ENCODE measurements around the gene NRTN.

NRTN gene

GRCh38 chr19:5790559-5791520, 14.0 kb upstream of the NRTN start, which contains the start of gene DUS3L:
Gene DUS3L, minus strand, starts transcription at chr19:5791163. Its CDS starts 22 bp downstream, at chr19:5791141.
- DNase-seq (ENCODE audit: low spot score), result peak; percentile 98

GRCh38 chr19:5792224-5792623, 12.6 kb upstream of the NRTN start:
- DNase-seq (ENCODE audit: low spot score), result no peak

- DNase-seq (ENCODE audit: low spot score), result no peak
Observed at GRCh38 chr19:5793188-5793587, 11.7 kb upstream of the NRTN start.

GRCh38 chr19:5795382-5795919, 9.4 kb upstream of the NRTN start:
- no peak for DNase-seq (ENCODE audit: low spot score)

GRCh38 chr19:5798244-5798643, 6.6 kb upstream of the NRTN start:
- no peak for DNase-seq (ENCODE audit: low spot score)

- no peak for DNase-seq (ENCODE audit: low spot score)
Observed at GRCh38 chr19:5799247-5800241, 5.3 kb upstream of the NRTN start.

- no peak for DNase-seq (ENCODE audit: low spot score)
Observed at GRCh38 chr19:5800361-5801270, 4.3 kb upstream of the NRTN start.

GRCh38 chr19:5801796-5802619, 2.9 kb upstream of the NRTN start:
- DNase-seq (ENCODE audit: low spot score), result no peak

- peak; percentile 51 for DNase-seq (ENCODE audit: low spot score)
Observed at GRCh38 chr19:5803441-5803751, 1.5 kb upstream of the NRTN start.

GRCh38 chr19:5803752-5804515, 933 bp upstream of the NRTN start:
- peak; percentile 91 for DNase-seq (ENCODE audit: low spot score)

- DNase-seq (ENCODE audit: low spot score), result peak; percentile 74
Observed at GRCh38 chr19:5805462-5806132, 730 bp downstream of the NRTN start.

- DNase-seq (ENCODE audit: low spot score), result no peak
Observed at GRCh38 chr19:5806133-5806489, 1.2 kb downstream of the NRTN start.

GRCh38 chr19:5806905-5807304, 2.0 kb downstream of the NRTN start:
- DNase-seq (ENCODE audit: low spot score), result no peak

GRCh38 chr19:5808120-5808816, 3.4 kb downstream of the NRTN start:
- DNase-seq (ENCODE audit: low spot score), result no peak

- no peak for DNase-seq (ENCODE audit: low spot score)
Observed at GRCh38 chr19:5809053-5809452, 4.2 kb downstream of the NRTN start.

- no peak for DNase-seq (ENCODE audit: low spot score)
Observed at GRCh38 chr19:5809469-5809868, 4.6 kb downstream of the NRTN start.

- no peak for DNase-seq (ENCODE audit: low spot score)
Observed at GRCh38 chr19:5811117-5811516, 6.2 kb downstream of the NRTN start.

GRCh38 chr19:5814123-5814851, 9.4 kb downstream of the NRTN start:
- no peak for DNase-seq (ENCODE audit: low spot score)

Data from RKO (cell line).